GM18870 (cell line): ENCODE data around the gene SHISA2.

Source experiments
- ATAC-seq: cut with Tn5 transposase; IDR thresholded peaks from one replicate; pipeline ENCODE4 v1.9.1; 2021; ENCODE audit warnings: moderate library complexity; ENCODE audit not compliant: unreplicated experiment

SHISA2 gene

GRCh38 chr13:26019881-26020870, 31.6 kb downstream of the SHISA2 start:
- no peak for ATAC-seq

DNA sequence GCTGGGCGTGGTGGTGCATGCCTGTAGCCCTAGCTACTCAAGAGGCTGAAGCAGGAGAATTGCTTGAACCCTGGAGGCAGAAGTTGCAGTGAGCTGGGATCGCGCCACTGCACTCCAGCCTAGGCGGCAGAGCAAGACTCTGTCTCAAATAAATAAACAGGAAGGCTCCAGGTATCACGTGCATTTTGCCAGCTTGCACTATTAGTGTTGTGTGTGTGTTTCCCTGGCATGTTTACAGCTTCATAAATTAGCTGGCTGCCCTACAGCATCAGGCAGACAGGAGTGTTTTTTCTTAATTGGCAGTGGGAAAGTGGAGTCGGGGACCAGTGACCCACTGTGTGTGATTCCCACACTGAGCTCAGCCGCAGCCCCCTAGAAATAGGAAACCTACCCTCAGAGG, 32.6 kb downstream of the SHISA2 start:
- ATAC-seq: no peak

DNA sequence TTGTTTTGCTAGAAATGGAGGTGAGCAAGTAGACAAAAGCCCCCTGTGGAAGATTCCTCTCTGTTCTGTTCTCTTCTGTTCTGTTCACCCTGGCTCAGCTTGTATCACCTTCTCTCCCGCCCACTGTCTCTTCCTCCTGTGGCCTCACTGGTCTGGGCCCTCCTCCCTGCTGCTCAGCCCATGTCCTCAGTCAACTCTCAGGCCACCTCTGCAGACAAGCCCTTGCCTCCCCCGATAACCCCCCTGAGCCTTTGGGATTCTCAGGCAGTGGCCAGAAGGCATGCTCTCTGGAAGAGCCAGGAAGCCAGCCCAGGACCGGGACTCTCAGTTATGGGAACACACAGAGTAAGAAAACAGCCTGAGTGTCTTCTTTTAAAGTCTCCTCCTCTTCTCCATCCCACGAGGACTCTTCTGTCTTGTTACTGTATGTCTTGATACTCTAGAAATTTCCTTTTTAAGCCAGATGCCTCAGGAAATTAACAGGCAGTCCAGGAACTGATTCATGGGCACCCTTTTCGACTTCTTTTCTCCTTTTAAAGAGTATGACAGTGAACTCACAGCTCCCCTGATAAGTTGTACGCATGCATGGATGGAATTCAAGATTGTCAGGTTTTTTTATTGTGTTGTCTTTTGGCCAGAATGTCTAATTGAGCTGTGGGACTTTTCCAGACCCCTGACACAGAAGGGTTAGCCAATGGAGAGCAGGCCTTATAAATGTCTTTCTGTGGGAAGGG, 33.7 kb downstream of the SHISA2 start:
- no peak for ATAC-seq

DNA sequence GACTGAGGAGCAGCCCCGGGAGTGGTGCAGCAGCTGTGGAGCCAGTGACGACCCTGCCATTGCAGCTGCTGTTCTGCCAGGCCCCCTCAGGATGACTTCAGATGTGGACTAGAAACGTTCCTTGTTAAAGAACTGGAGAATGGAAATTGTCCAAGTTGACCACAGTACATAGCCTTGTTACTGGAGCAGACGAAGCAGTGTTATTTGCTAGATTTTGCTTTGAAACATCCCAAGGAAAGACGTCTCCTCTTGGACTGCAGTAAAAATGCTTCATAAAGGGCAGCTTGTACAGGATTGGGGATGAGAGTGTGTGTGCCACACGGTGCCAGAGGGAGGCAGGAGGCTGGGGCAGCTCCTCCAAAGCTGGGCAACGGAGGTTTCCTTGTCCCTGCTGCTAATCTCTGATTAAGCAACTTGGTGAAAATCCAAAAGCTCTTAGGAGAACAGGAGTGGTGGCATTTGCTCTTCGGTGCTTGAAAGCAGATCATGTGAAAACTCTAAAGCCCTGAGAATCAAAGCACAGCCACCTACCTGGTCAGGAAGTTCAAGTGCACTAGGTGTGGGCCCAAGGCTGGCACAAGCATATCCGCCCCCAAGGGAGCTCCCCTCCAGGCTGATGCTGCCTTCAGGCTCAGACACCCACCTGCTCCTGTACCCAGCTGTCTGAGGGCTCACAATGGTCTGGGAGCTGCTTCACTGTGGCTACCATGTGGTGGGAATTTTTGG, 34.5 kb downstream of the SHISA2 start:
- no peak for ATAC-seq

DNA sequence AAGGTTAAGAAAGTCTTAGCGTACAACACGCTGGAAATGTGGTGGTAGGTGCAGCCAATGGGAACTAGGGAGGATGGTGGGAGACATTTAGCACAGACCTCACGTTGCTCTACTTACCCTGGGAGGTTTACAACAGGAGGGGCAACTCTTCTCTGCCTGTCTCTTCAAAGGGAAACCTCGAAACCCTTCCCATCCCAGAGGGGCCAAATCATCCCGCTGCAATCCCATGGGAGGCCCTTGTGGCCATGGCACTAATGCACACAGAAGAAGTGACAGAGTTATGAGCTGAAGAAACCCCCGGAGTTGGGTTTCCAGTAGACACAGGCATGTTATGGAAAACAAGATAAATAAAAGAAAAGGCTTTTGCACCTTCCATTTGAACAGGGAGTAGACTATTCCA, 35.6 kb downstream of the SHISA2 start:
- ATAC-seq: no peak

DNA sequence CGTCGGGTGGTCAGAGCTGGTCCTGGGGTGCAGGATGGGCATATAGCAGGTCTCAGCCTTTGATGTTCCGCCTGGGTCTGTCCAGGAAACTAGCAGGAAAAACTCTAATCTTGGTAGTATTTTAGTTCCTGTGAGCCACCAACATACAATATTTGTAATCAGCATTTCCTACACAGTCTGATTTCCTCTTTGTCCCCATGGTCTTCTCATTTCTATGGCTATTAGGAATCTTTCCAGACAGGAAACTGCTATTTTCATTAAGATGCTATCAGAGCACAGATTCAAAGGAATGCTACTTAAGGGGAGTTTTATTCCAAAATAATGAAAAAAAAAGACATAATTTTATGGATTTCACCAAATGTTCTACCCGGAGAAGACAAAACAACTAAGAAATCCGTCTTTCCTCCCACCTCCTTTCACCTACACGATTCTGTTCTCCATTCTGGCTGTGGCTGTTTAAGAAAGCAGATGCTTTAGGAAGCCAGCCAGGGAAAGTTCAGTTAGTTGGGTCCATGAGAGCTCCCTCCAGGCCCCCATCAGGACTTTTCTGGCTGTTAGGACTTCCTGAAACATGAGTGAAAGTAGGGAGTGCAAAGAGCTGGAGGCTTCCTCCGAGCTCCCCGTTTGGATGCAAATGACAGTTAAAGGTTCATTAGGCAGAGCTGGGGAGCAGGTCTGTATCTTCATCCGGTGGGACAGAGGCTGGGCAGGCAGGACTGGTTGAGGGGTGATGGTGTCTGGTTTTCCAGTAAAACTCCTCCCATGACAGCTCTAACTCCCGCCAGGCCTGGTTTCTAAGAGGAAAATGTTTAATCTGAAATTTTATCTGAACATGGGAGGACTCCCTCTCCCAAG, 36.3 kb downstream of the SHISA2 start:
- no peak for ATAC-seq

- ATAC-seq: no peak
Measured at GRCh38 chr13:26012995-26013394, 38.8 kb downstream of the SHISA2 start.

- no peak for ATAC-seq
Measured at GRCh38 chr13:26011996-26012821, 39.6 kb downstream of the SHISA2 start.

DNA sequence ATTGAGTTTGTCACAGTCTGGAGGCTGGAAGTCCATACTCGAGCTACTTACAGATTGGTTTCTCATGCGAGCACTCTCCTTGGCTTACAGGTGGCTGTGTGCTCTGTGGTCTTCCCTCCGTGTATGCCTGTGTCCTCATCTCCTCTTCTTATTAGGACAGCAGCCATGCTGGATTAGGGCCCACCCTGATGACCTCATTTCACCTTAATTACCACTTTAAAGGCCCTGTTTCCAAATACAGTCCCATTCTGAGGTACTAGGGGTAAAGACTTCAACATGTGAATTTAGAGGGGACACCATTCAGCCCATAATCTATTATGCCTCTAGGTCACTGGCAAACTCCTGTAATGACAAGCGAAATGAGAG, 40.6 kb downstream of the SHISA2 start:
- ATAC-seq: no peak

- ATAC-seq: no peak
Measured at GRCh38 chr13:26010487-26011207, 41.2 kb downstream of the SHISA2 start.

GRCh38 chr13:26007261-26008125, 44.3 kb downstream of the SHISA2 start:
- no peak for ATAC-seq
